Activated T-cell treated with anti-CD3 and anti-CD28 coated beads for 48 hours (primary cell): ENCODE results near the gene FICD.
"Not testable (repeated sequence)": the region's sequence is repeated elsewhere in the genome, so short reads cannot be mapped to it uniquely, and the experiment has no call there.

ENCODE experiments used
- DNase-seq: peaks from one replicate; pipeline ENCODE4 v3.0.0-alpha.2; 2020; ENCODE audit warnings: low read depth

The FICD gene

DNA sequence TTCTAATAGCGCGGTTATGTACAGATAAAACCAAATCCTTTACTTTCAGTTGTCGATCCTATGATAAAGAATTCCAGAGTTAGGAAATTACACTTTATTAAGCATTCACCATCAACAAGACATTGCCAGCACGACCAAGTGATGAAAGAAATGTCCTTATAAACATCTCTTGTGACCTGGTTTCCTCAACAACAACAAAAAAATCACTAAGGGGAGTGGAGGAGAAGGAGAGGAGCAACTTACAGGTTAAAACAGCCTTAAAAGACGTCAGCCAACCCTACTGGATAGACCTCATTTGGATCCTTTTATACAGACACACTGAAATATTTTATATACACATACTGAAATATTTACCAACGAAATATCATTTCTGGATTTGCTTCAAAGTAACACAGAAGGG is 23.1 kb downstream of the FICD start:
- no peak for DNase-seq

- DNase-seq = no peak
These were observed 23.6 kb downstream of the FICD start for GRCh38 chr12:108538616-108539195.

- DNase-seq = no peak
These were observed 27.2 kb downstream of the FICD start for GRCh38 chr12:108542320-108542719.

- DNase-seq = no peak
These were observed 28.6 kb downstream of the FICD start for GRCh38 chr12:108543652-108544051.

GRCh38 chr12:108547686-108548085 is 32.6 kb downstream of the FICD start:
- no peak for DNase-seq

- DNase-seq = no peak
These were observed 34.0 kb downstream of the FICD start for GRCh38 chr12:108548954-108549521.

GRCh38 chr12:108551535-108551934 is 36.5 kb downstream of the FICD start:
- DNase-seq = no peak

- no peak for DNase-seq
These were observed 38.7 kb downstream of the FICD start for GRCh38 chr12:108553799-108554198.

DNA sequence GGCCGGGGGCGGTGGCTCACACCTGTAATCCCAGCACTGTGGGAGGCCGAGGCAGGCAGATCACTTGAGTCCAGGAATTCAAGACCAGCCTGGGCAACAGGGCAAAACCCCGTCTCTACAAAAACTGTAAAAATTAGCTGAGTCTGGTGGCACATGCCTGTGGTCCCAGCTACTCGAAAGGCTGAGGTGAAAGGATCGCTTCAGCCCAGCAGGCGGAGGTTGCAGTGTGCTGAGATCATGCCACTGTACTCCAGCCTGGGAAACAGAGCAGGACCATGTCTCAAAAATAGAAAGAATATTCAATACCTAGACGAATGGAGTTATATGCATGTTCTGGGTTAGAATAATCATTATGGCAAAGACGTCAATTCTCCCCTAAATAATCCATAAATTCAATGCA is 40.3 kb downstream of the FICD start:
- not testable (repeated sequence) for DNase-seq

DNA sequence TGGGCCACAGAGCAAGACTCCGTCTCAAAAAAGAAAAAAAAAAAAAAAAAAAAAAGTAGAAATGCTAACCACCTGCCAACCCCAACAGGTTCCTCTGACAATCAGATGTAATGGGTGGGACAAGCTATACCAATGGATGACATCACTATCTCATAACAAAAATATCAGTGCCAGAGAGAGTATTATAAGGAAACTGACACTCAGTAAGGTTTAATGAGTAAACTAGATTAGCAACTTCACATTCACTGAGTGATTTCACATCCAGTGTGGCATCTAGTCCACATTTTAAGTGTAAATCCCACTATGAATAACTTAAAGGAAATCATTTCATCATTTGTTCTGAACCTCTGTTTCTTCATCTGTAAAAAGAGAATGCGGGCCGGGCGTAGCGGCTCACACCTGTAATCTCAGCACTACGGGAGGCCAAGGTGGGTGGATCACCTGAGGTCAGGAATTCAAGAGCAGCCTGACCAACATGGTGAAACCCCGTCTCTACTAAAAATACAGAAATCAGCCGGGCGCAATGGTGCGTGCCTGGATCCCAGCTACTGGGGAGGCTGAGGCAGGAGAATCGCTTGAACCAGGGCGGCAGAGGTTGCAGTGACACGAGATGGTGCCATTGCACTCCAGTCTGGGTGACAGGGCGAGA is 44.1 kb downstream of the FICD start:
- DNase-seq = peak; percentile 34

DNA sequence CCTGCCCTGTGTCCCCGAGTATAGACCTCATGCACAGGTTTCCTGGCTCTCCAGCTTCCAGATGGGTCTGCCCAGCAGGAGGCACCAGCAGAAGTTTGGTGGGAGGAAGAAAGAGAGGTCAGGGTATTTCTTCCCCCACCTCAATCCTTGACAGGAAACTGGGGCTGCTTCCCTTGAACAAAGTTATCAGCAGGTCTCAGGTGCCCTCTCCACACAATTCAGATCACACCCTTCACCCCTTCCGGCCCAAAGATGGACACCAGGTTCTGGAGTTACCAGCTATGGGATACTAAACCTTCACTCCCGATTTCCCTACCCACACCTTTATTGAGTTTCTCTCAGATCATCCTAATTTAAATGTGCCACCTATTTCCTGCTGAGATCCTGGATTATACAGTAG is 44.7 kb downstream of the FICD start:
- DNase-seq = no peak

GRCh38 chr12:108560321-108560721 is 45.2 kb downstream of the FICD start:
- DNase-seq = no peak

- DNase-seq = peak; percentile 74
These were observed 46.0 kb downstream of the FICD start, which contains the start of gene SART3 for GRCh38 chr12:108560752-108561719. Gene SART3, minus strand, starts transcription at chr12:108561173. Its CDS starts 19 bp downstream, at chr12:108561154.

- no peak for DNase-seq
These were observed 46.8 kb downstream of the FICD start for GRCh38 chr12:108561852-108562347.

GRCh38 chr12:108562348-108563135 is 47.5 kb downstream of the FICD start, which contains the start of gene ISCU:
Gene ISCU, plus strand, starts transcription at chr12:108562596. Its CDS starts 27 bp downstream, at chr12:108562623.
- DNase-seq = peak; percentile 100

DNA sequence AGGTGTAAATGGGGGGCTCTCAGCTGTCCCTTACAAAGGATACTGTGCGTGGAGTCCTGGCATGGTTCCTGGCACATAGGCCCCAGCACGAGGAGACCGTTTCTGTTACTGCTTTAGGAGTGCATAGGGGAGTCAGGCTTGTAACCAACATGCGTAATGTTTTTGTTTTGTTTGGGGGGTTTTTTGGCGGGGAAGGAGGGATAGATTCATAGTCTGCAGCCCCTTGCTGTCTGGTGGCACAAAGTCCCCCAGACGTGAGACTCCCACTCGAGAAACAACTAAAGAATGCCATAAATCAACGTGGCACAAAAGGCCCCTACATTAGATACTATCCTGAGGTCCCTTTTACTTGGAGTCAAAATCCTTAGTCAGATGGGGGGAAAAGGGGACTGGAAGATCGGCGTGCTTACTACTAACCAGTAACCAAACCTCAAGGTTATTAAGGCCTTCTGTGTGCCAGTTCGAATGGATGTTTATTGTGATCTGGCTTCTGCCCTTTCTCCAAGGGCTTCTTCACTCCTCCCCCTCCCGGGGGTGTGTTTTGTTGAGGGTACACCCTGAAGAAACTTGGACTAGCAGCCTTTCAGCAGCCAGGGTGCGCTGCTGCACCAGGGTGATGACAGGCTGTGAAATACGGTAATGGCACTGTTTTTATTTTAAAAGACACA is 48.2 kb downstream of the FICD start:
- DNase-seq = peak; percentile 78

GRCh38 chr12:108563804-108564151 is 48.7 kb downstream of the FICD start:
- no peak for DNase-seq

GRCh38 chr12:108564724-108565123 is 49.6 kb downstream of the FICD start:
- DNase-seq = no peak

DNA sequence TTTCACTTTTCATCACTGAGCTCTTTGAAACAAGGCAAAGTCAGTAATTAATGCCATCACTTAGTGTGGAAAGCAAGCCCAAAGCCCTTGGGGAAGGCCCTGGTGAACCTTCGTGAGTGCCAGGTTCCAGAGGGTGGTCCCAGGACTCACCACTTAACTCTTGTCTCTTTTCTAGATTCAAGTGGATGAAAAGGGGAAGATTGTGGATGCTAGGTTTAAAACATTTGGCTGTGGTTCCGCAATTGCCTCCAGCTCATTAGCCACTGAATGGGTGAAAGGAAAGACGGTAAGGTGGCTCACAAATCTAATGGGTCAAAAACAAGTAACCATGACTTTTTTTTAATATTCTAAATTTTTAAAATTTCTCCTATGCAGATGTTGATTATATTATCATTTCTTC is 50.1 kb downstream of the FICD start:
- no peak for DNase-seq

GRCh38 chr12:108565976-108566375 is 50.9 kb downstream of the FICD start:
- peak; percentile 37 for DNase-seq

GRCh38 chr12:108566452-108566851 is 51.4 kb downstream of the FICD start:
- no peak for DNase-seq
